C4-2B (cell line): ENCODE results near the gene EMID1.

Experiments
- ZFX ChIP-seq: fragments of 450-650 bp; IDR thresholded peaks from 2 replicates; pipeline ENCODE4 v1.6.1; 2017
- TF ChIP-seq, protein P1 (sequence below): fragments of 450-650 bp; conservative IDR thresholded peaks from 2 replicates; pipeline ENCODE4 v1.5.1; 2017; ENCODE audit warnings: mild to moderate bottlenecking

GRCh38 chr22:29270475-29271271, 65.0 kb downstream of the EMID1 start:
- TF ChIP-seq, protein P1, sequence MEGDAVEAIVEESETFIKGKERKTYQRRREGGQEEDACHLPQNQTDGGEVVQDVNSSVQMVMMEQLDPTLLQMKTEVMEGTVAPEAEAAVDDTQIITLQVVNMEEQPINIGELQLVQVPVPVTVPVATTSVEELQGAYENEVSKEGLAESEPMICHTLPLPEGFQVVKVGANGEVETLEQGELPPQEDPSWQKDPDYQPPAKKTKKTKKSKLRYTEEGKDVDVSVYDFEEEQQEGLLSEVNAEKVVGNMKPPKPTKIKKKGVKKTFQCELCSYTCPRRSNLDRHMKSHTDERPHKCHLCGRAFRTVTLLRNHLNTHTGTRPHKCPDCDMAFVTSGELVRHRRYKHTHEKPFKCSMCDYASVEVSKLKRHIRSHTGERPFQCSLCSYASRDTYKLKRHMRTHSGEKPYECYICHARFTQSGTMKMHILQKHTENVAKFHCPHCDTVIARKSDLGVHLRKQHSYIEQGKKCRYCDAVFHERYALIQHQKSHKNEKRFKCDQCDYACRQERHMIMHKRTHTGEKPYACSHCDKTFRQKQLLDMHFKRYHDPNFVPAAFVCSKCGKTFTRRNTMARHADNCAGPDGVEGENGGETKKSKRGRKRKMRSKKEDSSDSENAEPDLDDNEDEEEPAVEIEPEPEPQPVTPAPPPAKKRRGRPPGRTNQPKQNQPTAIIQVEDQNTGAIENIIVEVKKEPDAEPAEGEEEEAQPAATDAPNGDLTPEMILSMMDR = no peak
- TF ChIP-seq ZFX = no peak
